ENCODE results near the gene NIP7. TPM values are rescaled to one million over a fixed set of nuclear protein-coding genes. Genes with fewer than 3 reads are reported as not detected.
A peak's percentile ranks its signal among the peaks of the same experiment; 100 is the strongest.

Gene NIP7
- total RNA-seq, 6 experiments from 2014 or later, result 34.7 to 43.5 (median 37.1) TPM

DNA sequence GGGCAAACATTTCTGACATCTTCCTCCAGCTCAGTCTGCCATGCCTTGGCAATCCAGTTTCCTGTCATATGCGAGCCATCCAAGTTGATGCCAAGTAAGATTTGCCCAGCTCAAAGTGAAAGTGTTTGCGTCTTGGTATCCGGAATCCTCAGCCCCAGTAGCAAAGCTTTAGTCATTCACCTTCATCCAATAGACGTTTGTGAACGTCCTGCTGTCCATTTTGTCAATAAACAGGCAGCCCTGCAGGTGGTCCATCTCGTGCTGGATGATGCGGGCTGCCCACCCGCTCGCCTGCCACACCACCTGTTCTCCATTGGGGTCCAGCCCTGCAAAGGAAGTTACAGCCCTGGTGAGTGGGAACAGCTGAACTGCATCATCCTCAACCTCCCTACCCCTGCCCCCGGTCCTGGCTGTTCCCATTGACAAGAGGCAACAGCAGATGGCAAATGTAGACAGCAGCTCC, 10.7 kb upstream of the NIP7 start:
- H3K4me1 Mint-ChIP-seq (ENCODE audit: low read depth), result peaks cover 37% of the 10 kb centered on the region
- TF ChIP-seq, protein P1, sequence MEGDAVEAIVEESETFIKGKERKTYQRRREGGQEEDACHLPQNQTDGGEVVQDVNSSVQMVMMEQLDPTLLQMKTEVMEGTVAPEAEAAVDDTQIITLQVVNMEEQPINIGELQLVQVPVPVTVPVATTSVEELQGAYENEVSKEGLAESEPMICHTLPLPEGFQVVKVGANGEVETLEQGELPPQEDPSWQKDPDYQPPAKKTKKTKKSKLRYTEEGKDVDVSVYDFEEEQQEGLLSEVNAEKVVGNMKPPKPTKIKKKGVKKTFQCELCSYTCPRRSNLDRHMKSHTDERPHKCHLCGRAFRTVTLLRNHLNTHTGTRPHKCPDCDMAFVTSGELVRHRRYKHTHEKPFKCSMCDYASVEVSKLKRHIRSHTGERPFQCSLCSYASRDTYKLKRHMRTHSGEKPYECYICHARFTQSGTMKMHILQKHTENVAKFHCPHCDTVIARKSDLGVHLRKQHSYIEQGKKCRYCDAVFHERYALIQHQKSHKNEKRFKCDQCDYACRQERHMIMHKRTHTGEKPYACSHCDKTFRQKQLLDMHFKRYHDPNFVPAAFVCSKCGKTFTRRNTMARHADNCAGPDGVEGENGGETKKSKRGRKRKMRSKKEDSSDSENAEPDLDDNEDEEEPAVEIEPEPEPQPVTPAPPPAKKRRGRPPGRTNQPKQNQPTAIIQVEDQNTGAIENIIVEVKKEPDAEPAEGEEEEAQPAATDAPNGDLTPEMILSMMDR (IDR thresholded peaks at IDR 0.05), result no peak
- H3K4me3 Mint-ChIP-seq, result peak overlapping the region; percentile 89
- peaks cover 29% of the 10 kb centered on the region for H3K36me3 Mint-ChIP-seq (ENCODE audit: low read depth)
- H3K27me3 Mint-ChIP-seq (ENCODE audit: insufficient read depth), result peaks cover 6% of the 10 kb centered on the region
- H3K9me3 Mint-ChIP-seq, result no peaks in the 10 kb centered on the region
- H3K27ac Mint-ChIP-seq, result peak overlapping the region; percentile 67
- DNase-seq, result no peak

GRCh38 chr16:69329369-69330285, 9.9 kb upstream of the NIP7 start:
- peaks cover 29% of the 10 kb centered on the region for H3K36me3 Mint-ChIP-seq (ENCODE audit: low read depth)
- DNase-seq, result no peak
- peak overlapping the region; percentile 89 for H3K4me3 Mint-ChIP-seq
- H3K27ac Mint-ChIP-seq, result peak overlapping the region; percentile 67
- peaks cover 30% of the 10 kb centered on the region for H3K4me1 Mint-ChIP-seq (ENCODE audit: low read depth)
- TF ChIP-seq, protein P1 (IDR thresholded peaks at IDR 0.05), result no peak
- H3K9me3 Mint-ChIP-seq, result no peaks in the 10 kb centered on the region
- H3K27me3 Mint-ChIP-seq (ENCODE audit: insufficient read depth), result peaks cover 6% of the 10 kb centered on the region

- peaks cover 27% of the 10 kb centered on the region for H3K4me1 Mint-ChIP-seq (ENCODE audit: low read depth)
- no peaks in the 10 kb centered on the region for H3K9me3 Mint-ChIP-seq
- peak within 1 kb of the TSS; percentile 83 for H3K27ac Mint-ChIP-seq
- TF ChIP-seq, protein P1 (IDR thresholded peaks at IDR 0.05), result no peak; the same call in none of the 2 replicates
- H3K4me3 Mint-ChIP-seq, result peak within 1 kb of the TSS; percentile 89
- peak; percentile 88 for DNase-seq
- peaks cover 6% of the 10 kb centered on the region for H3K27me3 Mint-ChIP-seq (ENCODE audit: insufficient read depth)
- peaks cover 23% of the 10 kb centered on the region for H3K36me3 Mint-ChIP-seq (ENCODE audit: low read depth)
Observed at GRCh38 chr16:69330286-69331109, 9.1 kb upstream of the NIP7 start, which contains the start of gene PDF. TSS of gene PDF (minus strand) at chr16:69330588. CDS start at chr16:69330570, 18 bp downstream.

- Mint-ChIP-seq H3K9me3 (no peaks in the 10 kb centered on the region), H3K27me3 (ENCODE audit: insufficient read depth) (peaks cover 2% of the 10 kb centered on the region; the same call in 1 of the 2 replicates), H3K4me3 (no peak overlapping the region), H3K4me1 (ENCODE audit: low read depth) (peaks cover 13% of the 10 kb centered on the region), H3K27ac (no peak overlapping the region), H3K36me3 (ENCODE audit: low read depth) (peaks cover 26% of the 10 kb centered on the region)
- no peak for DNase-seq
- TF ChIP-seq, protein P1 (IDR thresholded peaks at IDR 0.05), result no peak; the same call in 1 of the 2 replicates
Observed at GRCh38 chr16:69334696-69335095, 4.9 kb upstream of the NIP7 start.

DNA sequence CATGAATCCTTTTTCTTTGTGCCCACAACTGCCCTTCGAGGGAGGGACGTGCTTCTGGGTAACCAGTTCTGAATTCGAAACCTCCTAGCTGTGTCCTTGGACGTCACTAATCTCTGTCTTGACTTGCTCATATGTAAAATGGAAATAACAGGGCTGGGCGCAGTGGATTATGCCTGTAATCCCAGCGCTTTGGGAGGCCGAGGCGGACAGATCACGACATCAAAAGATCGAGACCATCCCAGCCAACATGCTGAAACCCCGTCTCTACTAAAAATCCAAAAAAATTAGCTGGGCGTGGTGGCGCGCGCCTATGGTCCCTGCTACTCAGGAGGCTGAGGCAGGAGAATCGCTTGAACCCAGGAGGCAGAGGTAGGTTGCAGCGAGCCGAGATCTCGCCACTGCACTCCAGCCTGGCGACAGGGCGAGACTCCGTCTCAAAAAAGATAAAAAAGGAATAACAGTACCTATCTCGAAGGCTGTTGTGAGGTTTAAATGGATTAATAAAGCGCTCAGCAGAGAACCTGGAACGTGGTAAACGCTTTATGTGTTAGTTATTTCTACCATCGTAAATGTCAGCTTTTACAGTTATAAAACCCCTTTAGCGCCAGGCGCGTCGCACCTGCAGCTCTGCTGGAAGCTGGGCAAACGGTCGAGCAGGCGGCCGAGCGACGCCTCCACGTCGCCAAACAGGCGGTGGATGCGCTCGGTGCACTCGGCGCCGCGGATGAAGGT, 849 bp upstream of the NIP7 start:
- peak overlapping the region; percentile 97 for H3K4me3 Mint-ChIP-seq
- H3K9me3 Mint-ChIP-seq, result no peaks in the 10 kb centered on the region
- H3K27me3 Mint-ChIP-seq (ENCODE audit: insufficient read depth), result peaks cover 2% of the 10 kb centered on the region; the same call in 1 of the 2 replicates
- peak; percentile 51 for DNase-seq
- H3K36me3 Mint-ChIP-seq (ENCODE audit: low read depth), result peaks cover 31% of the 10 kb centered on the region
- TF ChIP-seq, protein P1 (IDR thresholded peaks at IDR 0.05), result no peak
- H3K27ac Mint-ChIP-seq, result peak overlapping the region; percentile 94
- peaks cover 29% of the 10 kb centered on the region for H3K4me1 Mint-ChIP-seq (ENCODE audit: low read depth)
